ENCODE measurements around the gene DSCAM.

DSCAM gene

DNA sequence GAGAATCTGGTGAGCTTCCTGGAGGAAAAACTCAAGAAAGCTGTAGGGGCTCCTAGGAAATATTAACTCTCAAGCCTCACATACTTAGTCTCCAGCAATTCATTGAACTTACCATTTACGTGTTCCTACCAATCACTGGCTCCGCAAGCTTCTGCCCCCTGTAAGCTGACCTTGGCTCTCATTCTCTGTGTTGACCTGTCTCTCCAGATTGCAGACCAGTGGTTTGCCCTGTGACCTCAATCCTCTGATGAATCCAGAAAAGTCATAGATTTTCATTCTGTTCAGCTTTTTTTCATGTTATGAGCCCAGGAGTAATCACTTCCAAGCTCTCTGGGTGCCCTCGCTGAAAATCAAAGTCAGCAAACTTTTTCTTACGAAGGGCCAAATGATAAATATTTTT lies 241.9 kb downstream of the DSCAM start:
- no peak for DNase-seq (ENCODE audit: low read depth)

DNA sequence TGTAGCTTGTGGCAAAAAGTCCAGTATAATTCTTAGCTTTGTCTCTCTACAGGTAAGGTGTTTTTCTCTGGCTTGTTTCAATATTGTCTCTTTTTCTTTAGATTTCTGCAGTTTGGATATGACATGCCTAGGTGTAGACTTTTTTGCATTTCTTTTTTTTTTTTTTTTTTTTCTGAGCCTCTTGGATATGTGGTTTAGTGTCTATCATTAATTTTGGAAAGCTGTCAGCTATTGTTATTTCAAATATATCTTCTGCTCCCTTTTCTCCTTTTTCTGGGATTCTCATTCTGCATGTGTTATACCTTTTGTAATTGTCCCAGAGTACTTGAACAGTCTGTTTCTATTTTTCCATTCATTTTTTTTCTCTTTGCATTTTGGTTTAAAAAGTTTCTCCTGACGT lies 243.2 kb downstream of the DSCAM start:
- no peak for DNase-seq (ENCODE audit: low read depth)

DNA sequence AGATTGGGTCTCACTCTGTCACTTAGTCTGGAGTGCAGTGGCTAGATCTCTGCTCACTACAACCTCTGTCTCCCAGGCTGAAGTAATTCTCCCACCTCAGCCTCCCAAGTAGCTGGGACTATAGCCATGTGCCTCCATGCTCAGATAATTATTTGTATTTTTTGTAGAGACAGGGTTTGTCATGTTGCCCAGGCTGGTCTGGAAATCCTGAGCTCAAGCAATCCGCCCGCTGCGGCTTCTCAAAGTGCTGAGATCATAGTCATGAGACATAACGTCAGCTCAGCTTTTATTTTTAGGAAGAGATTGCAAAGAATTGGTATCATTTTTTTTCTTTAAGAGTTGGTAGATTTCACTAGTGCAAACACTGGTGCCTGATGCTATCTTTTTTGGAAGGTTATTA lies 244.9 kb downstream of the DSCAM start:
- DNase-seq (ENCODE audit: low read depth), result no peak

DNA sequence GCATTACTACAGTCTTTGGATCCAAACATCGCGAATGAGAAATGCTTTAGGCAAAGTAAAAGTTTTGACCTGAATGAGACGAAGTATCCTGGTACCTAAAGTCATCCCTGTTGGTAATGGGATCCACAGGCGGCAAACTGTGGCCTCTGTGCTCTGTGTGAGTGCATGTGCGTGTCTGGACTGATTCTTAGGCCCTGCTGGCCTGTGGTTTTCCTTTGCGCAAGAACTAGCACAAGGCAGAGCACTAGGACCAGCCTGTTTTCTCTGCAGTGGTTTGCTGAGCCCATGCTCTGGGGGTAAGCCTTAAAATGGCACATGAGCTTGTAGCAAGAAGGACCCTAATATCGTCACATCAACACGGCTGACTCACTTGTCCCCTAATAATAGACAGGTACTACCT lies 251.2 kb downstream of the DSCAM start:
- no peak for DNase-seq (ENCODE audit: low read depth)

DNA sequence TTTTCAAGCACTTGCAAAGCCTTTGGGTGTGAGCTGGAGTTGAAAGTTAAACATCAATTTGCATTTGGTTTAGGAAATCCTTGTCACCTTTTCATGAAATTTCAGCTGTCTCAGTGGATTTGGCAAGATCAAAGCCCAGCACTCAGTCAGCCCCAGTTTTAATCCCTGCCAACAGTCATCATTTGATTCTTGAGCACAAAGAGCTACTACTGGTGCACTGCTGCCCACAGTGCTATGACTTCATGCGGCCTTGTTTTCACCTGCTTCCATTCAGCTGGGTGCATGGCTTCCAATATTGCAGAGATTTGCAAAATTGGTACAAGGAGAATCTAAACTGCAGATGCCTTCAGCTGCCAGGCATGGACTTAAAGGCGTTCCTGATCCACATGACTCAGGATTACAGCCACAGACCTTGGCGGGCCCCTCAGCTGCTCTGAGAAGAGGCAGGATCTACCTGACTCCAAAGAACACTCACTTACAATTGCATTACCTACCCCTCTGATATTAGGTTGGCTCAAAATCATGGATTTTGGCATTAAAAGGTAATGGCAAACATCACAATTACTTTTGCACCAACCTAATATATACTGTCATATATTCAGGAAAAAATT lies 259.1 kb downstream of the DSCAM start:
- DNase-seq (ENCODE audit: low read depth), result no peak

DNA sequence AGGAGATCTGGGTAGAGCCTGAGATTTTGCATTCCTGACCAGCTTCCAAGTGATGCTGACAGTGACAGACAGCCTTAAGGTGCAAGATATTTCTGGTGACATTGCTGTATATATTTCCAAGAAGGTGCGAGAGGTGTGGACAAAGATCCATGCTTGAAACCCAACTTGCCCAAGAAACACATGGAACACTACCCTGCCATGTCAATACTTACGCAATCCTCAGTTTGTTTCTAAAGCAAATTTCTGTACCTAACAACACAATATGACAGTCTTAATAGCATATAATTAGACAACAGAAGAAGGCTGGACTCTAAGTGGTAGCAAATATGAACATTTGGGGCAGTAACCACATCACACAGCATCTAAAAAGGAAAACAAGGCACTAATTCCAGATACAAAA lies 260.4 kb downstream of the DSCAM start:
- DNase-seq (ENCODE audit: low read depth), result no peak

DNA sequence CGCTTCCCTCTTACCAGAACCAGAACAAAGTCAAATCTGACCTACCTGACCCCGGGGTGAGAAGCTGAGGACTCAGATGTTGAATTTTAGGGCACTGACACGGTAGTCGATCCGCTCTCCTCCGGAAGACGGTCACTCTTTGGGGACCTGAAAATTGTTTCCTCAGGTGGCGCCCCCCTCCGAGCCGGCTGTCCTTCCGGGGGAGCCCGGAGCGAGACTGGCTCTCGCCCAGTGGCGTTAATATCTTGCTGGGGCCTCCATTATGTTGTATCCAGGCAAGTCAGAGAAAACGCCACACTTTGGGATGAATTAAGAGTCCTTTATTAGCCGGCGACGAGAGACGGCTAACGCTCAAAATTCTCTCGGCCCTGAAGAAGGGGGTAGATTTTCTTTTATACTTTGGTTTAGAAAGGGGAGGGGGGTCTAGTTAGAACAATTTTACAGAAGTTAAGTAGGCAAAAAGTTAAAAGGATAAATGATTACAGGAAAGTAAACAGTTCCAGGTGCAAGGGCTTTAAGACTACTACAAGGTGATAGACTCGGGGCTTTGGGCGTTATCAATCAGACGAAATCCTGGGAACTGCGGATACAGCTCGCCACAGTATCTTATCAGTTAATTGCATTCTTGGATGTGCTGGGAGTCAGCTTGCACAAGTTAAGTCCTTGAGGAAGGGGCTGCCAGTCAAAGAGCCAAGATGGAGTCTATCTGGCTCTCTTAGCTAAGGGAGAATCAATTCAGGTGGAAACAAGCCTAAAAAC lies 269.5 kb downstream of the DSCAM start:
- DNase-seq (ENCODE audit: low read depth), result no peak

DNA sequence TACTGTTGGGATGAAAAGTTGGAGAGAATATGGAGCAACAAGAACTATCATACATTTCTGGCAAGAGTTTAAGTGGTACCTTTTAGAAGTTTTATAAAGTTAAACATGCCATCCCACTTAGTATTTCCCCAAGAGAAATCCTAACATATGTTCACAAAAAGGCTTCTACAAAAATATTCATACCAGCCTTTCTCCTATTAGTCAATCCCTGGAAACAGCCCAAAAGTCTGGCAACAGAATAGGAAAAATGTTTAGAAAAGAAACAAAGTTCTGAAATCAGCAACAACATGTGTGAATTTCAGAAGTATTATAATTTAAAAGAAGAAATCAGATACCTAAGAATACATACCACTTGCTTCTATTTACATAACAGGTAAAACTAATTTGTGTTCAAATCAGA lies 271.0 kb downstream of the DSCAM start:
- no peak for DNase-seq (ENCODE audit: low read depth)

DNA sequence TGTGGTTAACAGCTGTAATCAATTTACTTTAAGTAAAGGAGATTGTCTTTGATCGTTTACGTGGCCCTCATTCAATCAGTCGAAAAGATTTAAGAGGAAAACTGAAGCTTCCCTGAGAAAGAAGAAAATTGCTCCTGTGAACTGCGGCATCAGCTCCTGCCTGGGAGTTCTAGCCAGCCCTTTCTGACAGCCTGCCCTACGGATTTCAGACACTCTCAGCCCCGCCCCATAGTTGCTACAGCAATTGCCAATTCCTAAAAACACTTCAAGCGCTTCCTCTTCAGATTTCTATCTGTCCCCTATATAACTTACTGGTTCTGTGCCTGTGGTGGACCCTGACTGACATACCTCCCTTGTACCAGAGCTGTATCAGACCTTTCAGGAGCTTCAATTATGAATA lies 277.6 kb downstream of the DSCAM start:
- no peak for DNase-seq (ENCODE audit: low read depth)

DNA sequence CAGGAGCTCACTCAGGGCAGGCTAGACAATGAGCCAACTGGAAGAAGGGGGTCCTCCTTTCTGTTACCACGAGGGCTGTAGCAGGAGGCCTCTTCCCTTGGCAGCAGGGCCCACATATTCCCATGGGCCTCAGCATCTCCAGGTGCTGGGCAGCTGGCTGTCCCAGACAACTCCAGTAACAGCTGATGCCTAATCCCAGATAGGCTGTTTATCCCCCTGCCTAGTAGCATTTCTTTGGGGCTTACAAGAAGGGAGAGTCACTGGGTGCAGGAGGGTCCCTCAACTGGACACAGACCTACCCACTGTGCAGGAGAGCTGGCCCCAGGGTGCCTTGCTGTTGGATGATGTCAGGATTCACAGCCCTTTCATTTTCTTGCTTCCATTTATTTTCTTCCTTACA lies 278.2 kb downstream of the DSCAM start:
- DNase-seq (ENCODE audit: low read depth), result no peak

DNA sequence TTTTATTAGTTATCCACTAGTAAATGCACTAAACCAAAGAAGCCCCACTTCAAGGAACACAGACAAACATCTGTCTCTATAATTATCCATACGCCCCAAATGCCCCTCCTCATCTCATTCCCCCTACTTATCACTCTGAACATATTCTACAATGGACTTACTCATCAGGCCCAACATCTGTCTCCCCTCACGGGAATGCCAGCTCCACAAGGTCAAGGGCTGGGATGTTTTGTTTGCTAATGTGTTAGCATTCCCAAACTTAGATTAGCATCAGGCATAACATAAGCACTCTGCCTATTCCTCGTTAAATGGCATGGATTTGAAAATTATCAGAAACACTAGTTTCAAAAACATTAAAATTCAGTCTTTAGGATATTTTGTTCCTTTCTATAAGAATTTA lies 279.5 kb downstream of the DSCAM start:
- DNase-seq (ENCODE audit: low read depth), result no peak

DNA sequence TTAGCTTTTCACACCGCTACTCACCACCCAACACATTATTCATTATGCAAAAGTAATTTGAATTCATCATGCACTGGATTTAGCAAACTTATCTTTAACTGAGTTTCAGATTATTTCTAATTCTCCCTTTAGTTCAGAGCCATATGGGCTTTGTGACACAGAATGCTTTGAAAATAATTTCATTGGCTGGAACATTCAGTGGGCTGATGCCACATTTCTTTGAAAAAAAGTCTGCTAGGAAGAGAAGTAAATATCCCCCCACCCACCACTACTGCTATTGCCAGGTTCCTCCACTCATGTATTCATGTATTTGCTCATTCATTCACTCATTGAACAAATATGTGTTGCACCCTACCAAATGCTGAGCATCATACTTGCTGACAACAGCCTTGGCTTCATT lies 280.5 kb downstream of the DSCAM start:
- no peak for DNase-seq (ENCODE audit: low read depth)

DNA sequence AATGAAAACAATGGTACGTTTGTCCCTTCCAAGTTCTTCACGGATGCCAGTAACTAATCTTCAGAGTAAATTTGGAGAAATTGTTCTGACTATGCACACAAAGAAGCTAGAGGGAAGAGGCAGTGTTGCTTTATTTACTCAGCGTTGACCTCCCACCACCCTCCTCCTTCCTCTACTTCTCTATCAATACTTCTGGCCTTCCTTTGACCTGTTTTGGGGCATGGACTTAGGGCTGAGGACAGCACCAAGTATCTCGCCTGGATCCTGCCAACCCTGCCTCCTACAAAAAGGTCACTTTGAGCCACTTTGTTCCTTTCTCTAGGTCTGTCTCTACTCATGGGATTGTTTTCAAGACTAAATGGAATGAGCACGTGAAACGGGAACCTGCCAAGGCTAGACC lies 282.6 kb downstream of the DSCAM start:
- DNase-seq (ENCODE audit: low read depth), result no peak

DNA sequence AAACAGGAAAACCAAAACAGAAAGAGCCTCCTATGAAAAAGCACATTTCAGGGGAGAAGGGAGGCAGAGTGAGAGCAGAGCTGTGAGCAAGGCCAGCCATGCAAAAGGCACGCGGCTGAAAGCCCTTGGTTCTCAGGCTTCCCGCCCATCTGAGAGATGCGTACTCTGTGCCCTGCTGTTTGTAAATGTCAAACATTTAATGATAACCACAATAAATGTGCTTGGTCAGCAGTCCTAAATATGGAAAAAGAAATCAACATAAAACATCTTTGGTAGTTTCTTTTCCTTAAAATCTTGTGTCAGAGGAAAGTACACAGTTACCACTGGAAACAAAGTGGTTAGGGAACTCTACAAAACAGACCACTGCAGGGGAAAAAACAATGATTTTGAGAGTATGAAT lies 283.1 kb downstream of the DSCAM start:
- DNase-seq (ENCODE audit: low read depth), result no peak

DNA sequence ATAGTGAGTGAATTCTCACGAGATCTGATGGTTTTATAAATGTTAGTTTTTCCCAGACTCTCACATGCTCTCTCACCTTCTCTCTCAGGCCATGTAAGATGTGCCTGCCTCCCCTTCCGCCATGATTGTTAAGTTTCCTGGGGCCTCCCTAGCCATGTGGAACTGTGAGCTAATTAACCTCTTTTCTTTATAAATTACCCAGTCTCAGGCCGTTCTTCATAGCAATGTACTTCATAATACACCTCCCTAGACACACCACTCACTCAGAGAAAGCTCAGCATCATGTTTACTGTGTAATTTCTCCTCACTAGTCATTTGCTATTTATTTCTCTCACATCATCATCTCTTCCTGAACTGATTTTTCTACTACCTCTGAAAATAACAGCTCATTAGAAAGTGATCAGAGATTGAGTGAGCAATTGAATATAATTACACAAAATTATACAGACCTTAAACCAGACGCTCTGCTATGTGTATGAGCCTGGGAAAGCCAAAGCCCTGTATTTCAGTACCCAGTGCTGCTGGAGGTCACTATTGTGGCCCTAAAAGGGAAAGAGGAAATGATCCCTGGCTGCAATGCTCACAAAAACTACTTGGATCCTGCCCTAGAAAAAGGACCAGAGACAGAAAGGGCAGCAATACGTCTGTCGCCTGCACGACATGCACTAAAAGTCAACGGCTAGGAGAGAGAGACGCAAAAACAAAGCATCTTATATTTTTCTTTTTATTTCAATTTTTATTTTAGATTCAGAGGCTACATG lies 284.5 kb downstream of the DSCAM start:
- DNase-seq (ENCODE audit: low read depth), result no peak

DNA sequence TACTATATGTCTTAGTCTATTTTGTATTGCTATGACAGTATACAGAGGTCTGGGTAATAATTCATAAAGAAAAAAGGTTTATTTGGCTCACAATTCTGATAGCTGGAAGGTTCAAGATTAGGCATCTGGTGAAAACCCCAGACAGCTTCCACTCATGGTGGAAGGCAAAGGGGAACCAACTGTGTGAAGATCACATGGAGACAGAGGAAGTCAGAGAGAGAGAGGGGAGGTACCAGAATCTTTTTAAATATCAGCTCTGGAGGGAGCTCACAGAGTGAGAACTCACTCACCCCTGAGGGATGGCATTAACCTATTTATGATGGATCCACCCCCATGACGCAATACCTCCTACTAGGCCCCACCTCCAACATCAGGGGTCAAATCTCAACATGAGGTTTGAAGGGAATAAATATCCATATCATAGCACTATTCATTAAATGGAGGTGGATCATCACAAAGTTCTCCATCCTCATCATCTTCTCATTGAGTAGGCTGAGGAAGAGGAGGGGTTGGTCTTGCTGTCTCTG lies 290.5 kb downstream of the DSCAM start:
- no peak for DNase-seq (ENCODE audit: low read depth)

DNA sequence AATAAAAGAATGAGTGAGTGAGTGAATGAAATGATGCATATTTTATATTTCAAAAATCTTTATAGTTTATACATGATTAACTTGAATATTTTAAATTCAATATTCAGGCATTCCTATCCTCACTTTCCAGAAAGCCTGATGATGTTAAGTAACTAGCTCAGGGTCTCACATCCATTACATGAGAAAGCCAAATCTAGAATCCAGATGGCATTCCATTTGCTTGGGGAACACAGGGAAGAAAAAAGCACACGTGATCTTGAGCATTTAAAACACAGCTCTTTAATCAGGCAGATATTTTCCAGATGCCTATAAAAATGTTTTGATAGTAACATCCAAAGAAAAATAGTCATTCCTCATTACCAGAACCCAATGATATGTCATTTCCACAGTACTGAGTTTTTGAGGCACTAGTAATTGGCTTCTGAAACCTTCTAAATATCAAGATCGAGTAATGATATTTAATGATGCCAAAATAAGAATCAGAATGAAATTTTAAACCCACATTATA lies 291.9 kb downstream of the DSCAM start:
- no peak for DNase-seq (ENCODE audit: low read depth)

DNA sequence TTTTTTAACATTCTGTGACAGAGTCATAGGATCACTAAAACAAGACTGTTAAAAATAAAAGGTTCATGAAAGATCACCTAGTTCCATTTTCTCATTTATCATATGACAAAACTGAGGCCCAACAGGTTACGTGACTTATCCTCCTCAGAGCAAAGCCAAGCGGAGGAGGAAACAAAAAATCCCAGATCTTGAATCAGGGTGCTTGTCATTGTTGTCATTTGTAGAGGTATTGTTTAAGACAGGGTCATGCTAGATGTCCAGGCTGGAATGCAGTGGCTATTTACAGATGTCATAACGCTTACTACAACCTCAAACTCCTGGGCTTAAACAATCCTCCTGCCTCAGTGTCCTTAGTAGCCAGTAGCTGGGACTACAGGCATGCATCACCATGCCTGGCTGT lies 293.2 kb downstream of the DSCAM start:
- DNase-seq (ENCODE audit: low read depth), result no peak

DNA sequence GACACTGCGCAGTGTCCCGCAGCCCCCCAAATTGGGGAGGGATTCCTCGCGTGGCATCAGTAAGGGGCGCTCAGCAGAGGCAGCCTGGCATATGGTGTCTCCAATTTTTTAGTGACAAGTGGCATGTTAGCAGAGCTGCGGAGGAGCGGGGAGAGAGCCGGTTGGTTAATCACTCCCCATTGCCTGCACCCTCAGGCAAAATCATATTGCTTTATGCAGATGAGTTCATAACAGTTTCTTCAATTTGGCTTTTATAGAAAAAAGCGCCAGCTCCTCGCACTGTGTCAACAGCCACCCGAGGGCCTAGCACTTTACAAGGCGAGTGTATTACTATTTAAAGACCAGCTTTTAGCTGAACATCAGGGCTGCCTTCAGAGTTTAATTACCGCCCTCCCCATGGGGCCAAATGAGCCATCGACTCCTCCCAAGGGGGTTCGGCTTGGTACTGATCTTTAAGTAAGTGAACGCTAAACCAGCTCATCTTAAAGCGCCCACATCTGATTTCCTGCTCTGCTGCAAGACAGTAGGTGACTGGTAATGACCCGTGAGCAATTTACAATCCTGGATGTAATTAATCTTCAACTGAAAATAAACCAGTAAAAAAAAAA lies 298.9 kb downstream of the DSCAM start:
- DNase-seq (ENCODE audit: low read depth), result no peak

DNA sequence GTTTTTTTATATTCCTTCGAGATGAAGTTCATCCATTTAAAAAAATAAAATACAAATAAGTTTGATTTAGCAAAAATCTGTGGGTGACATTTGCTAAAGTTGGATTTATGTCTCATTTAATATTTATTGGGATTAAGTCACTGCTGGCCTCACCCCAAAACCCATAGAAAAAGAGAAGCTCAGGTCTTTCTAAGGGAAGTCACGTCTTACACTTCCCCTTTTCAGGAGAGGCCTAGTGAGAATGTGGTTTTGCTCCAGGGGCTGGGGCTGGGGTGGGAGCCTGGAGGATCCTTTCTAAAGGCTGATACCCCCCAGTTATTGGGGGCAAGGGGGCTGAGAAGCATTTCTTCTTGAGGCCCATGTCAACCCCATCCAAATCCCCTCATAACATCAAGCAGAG lies 300.3 kb downstream of the DSCAM start:
- DNase-seq (ENCODE audit: low read depth), result no peak

DNA sequence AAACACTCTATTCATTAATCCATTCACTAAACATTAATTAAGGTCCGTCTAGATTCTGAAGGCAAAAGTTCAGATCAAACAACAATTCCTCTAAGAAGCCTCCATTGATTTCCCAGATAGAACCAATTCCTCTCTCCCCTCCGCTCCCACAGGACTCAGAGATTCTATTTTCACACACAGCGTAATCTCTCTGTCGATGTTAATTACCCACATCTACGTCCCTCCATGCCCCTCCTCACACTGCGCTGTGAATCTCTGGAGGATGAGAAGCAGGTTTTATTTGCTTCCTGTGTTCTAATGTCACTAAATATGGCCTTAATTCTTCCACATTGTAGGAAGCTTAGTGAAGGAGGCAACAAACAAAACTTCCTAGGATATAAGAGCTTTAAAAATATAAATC lies 306.7 kb downstream of the DSCAM start:
- no peak for DNase-seq (ENCODE audit: low read depth)

DNA sequence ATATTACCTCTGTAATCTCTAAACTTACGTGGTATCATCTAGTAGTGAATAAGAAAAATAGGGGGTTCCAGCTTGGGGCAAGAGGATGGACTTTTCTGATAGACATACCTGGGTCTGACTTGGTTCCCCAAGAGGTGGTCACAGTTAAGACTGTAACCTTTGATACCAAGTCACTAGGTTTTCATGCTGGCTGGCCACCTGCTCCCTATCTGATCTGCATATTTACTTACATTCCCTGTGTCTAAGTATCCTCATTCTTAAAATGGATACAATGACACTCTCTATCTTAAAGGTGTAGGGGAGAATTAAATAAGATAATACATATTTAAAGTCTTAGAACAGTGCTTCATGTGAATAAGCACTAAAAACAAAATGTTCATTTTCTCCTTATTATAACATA lies 312.1 kb downstream of the DSCAM start:
- no peak for DNase-seq (ENCODE audit: low read depth)

All from fibroblast of gingiva (primary cell).